Measurements from ENCODE around the gene TRMT6.
A peak's percentile ranks its signal among the peaks of the same experiment; 100 is the strongest.

TRMT6 gene

GRCh38 chr20:5923493-5923892 is 26.8 kb downstream of the TRMT6 start:
- DNase-seq (ENCODE audit: low read depth) = no peak
- no peak overlapping the region for H3K4me3 ChIP-seq (ENCODE audit: low read depth, low read length)
- no peak for TF ChIP-seq CTCF (IDR thresholded peaks at IDR 0.05; ENCODE audit: insufficient read depth, low read depth, low read length, missing control alignments)

- no peak overlapping the region for H3K4me3 ChIP-seq (ENCODE audit: low read depth, low read length)
- no peak for TF ChIP-seq CTCF (IDR thresholded peaks at IDR 0.05; ENCODE audit: insufficient read depth, low read depth, low read length, missing control alignments)
- DNase-seq (ENCODE audit: low read depth) = no peak
These were observed 29.8 kb downstream of the TRMT6 start for GRCh38 chr20:5920581-5920980.

- no peak for TF ChIP-seq CTCF (IDR thresholded peaks at IDR 0.05; ENCODE audit: insufficient read depth, low read depth, low read length, missing control alignments)
- no peak for DNase-seq (ENCODE audit: low read depth)
- no peak overlapping the region for H3K4me3 ChIP-seq (ENCODE audit: low read depth, low read length)
These were observed 30.4 kb downstream of the TRMT6 start for GRCh38 chr20:5919626-5920544.

- peak; percentile 7 for DNase-seq (ENCODE audit: low read depth)
- no peak for TF ChIP-seq CTCF (IDR thresholded peaks at IDR 0.05; ENCODE audit: insufficient read depth, low read depth, low read length, missing control alignments)
- no peak overlapping the region for H3K4me3 ChIP-seq (ENCODE audit: low read depth, low read length)
These were observed 31.3 kb downstream of the TRMT6 start for GRCh38 chr20:5918856-5919625.

- no peak for TF ChIP-seq CTCF (IDR thresholded peaks at IDR 0.05; ENCODE audit: insufficient read depth, low read depth, low read length, missing control alignments)
- H3K4me3 ChIP-seq (ENCODE audit: low read depth, low read length) = no peak overlapping the region
- no peak for DNase-seq (ENCODE audit: low read depth)
These were observed 35.5 kb downstream of the TRMT6 start for GRCh38 chr20:5914859-5915258.

GRCh38 chr20:5913166-5913565 is 37.2 kb downstream of the TRMT6 start:
- no peak overlapping the region for H3K4me3 ChIP-seq (ENCODE audit: low read depth, low read length)
- DNase-seq (ENCODE audit: low read depth) = no peak
- TF ChIP-seq CTCF (IDR thresholded peaks at IDR 0.05; ENCODE audit: insufficient read depth, low read depth, low read length, missing control alignments) = no peak

Data from GM12865 (cell line).